Esophagus muscularis mucosa (tissue), 4 donors: ENCODE measurements around the gene MPI. TPM values are rescaled to one million over a fixed set of nuclear protein-coding genes. Genes with fewer than 3 reads are reported as not detected.
A peak's percentile ranks its signal among the peaks of the same experiment; 100 is the strongest.

ENCODE experiments used
- DNase-seq: peaks from one replicate; pipeline ENCODE4 v3.0.0-alpha.2; 2017; ENCODE audit errors: extremely low spot score
- H3K27ac ChIP-seq, 4 donors: fragments of 200-600 bp; sonication (generic); replicated peaks in 1 of 4; 1 replicate in 3 of 4; 2 replicates in 1 of 4; pipeline ENCODE4 v1.5.1; 2016 to 2019; ENCODE audit warnings: mild to moderate bottlenecking in 1 of 4
- H3K27me3 ChIP-seq, 4 donors: fragments of 200-600 bp; sonication (generic); one replicate each; pipeline versions ENCODE4 v1.5.1 to v1.6.0; 2016 to 2019
- H3K36me3 ChIP-seq, 4 donors: fragments of 200-600 bp; sonication (generic); one replicate each; pipeline ENCODE4 v1.5.1; 2016 to 2019
- H3K4me1 ChIP-seq, 4 donors: fragments of 200-600 bp; sonication (generic); one replicate each; pipeline ENCODE4 v1.5.1; 2016 to 2019
- H3K4me3 ChIP-seq, 4 donors: fragments of 200-600 bp; sonication (generic); 1 replicate in 2 of 4; 2 replicates in 2 of 4; pipeline ENCODE4 v1.5.1; 2016 to 2019; ENCODE audit warnings: mild to moderate bottlenecking in 4 of 4, moderate library complexity in 1 of 4
- H3K9me3 ChIP-seq, 4 donors: fragments of 200-600 bp; sonication (generic); 1 replicate in 3 of 4; 2 replicates in 1 of 4; pipeline ENCODE4 v1.5.1; 2016 to 2019
- CTCF ChIP-seq, 3 experiments: fragments of 200-600 bp in 2 of 3; fragments of 450-650 bp in 1 of 3; sonication (generic) in 2 of 3; IDR thresholded peaks; one replicate each; pipeline ENCODE4 v1.5.1; 2017 to 2019; ENCODE audit warnings: antibody characterized with exemption in 3 of 3, mild to moderate bottlenecking in 2 of 3, moderate library complexity in 1 of 3
- EP300 ChIP-seq: sonication (generic); formaldehyde crosslinking; IDR thresholded peaks from one replicate; pipeline ENCODE4 v1.6.1; 2017; ENCODE audit warnings: antibody characterized with exemption
- POLR2A ChIP-seq: fragments of 450-650 bp; IDR thresholded peaks from one replicate; pipeline ENCODE4 v1.6.1; 2017; ENCODE audit warnings: antibody characterized with exemption, moderate library complexity, mild to moderate bottlenecking, low read depth
- POLR2AphosphoS5 ChIP-seq, 2 donors: sonication (generic); formaldehyde crosslinking; IDR thresholded peaks; one replicate each; pipeline ENCODE4 v1.6.1; 2017; ENCODE audit warnings: antibody characterized with exemption in 2 of 2
- WGBS: methylation state at CpG from one replicate; pipeline ENCODE4 v1.1.5; 2018; 5-methylcytosine and 5-hydroxymethylcytosine counted together
- intact Hi-C: fragments of 100-400 bp; cut with DNase I; formaldehyde crosslinking; loops from one replicate; pipeline ENCODE4 v1.15.1; 2023
- small RNA-seq, 3 donors: library from RNA; depleted of rRNA; stranded (forward); fragments of <200 nt; gene quantifications; one replicate each; pipeline ENCODE3, GENCODE V24; 2016
- total RNA-seq, 4 donors: library from RNA; depleted of rRNA; stranded (reverse); fragments of >200 nt; gene quantifications; one replicate each; pipeline versions ENCODE4 v1.1.0 to v1.2.1, GENCODE V29; 2016

The MPI gene
- total RNA-seq, 4 donors from 2014 or later, result 37.4 to 50.7 (median 44.0) TPM

- TF ChIP-seq POLR2A (no peak), EP300 (no peak), CTCF (IDR thresholded peaks at IDR 0.05) (peak; percentile 95 to 99 (median 98)), POLR2AphosphoS5 (IDR thresholded peaks at IDR 0.05) (peak in 1 of 2 donors; percentile 26)
- H3K9me3 ChIP-seq, result no peaks in the 10 kb centered on the region
- H3K4me3 ChIP-seq, result no peak overlapping the region
- no peak for DNase-seq
- intact Hi-C loops, result loop anchor here (1.0 to 10.0 kb wide), 4 partner anchors 179 to 405 kb away; partner anchors contain the start of genes ARID3B and C15orf39
- 49% methylated on average over 6 of the region's 7 CpGs for WGBS
- H3K27me3 ChIP-seq, result no peaks in the 10 kb centered on the region
- no peaks in the 10 kb centered on the region for H3K36me3 ChIP-seq
- H3K27ac ChIP-seq, result no peak overlapping the region
- H3K4me1 ChIP-seq, result peaks cover under 1 to 16% (median 13%) of the 10 kb centered on the region in 4 donors
Measured at GRCh38 chr15:74950078-74950908, 60.5 kb downstream of the MPI start.

- DNase-seq, result no peak
- WGBS, result 68% methylated on average over 3 of the region's 3 CpGs
- no peak overlapping the region for H3K27ac ChIP-seq
- intact Hi-C loops, result loop anchor here (10.0 kb wide), 3 partner anchors 254 to 406 kb away; partner anchors contain the start of genes ARID3B and C15orf39
- H3K27me3 ChIP-seq, result no peaks in the 10 kb centered on the region
- H3K9me3 ChIP-seq, result no peaks in the 10 kb centered on the region
- H3K36me3 ChIP-seq, result no peaks in the 10 kb centered on the region
- no peak for TF ChIP-seq CTCF (IDR thresholded peaks at IDR 0.05)
- TF ChIP-seq EP300, result no peak
- TF ChIP-seq POLR2AphosphoS5 (IDR thresholded peaks at IDR 0.05), result no peak
- TF ChIP-seq POLR2A, result no peak
- H3K4me1 ChIP-seq, result peaks cover 7 to 23% (median 21%) of the 10 kb centered on the region in 4 donors
- no peak overlapping the region for H3K4me3 ChIP-seq
Measured at GRCh38 chr15:74951006-74951405, 61.2 kb downstream of the MPI start.

Small RNA genes within 50 kb of the gene (small RNA-seq; reads per million reads assigned to genes)
- 0.25 to 0.93 (median 0.51) reads per million in 3 donors for gene MIR6882

Other genes with a start within 250 kb of the MPI start
- gene EDC3, start 194.0 kb upstream of the MPI start, total RNA-seq, result 10 to 100 TPM in 3 of 4 donors, 1 to 10 TPM in 1; 9.6 to 19.5 (median 17.9) TPM
- gene CYP1A1, start 164.5 kb upstream of the MPI start, total RNA-seq, result 1 to 10 TPM in 2 of 4 donors, not detected in 2; 1.5 to 2.5 TPM
- not detected for gene CYP1A2, start 141.2 kb upstream of the MPI start, total RNA-seq
- gene CSK, start 108.0 kb upstream of the MPI start, total RNA-seq, result 10 to 100 TPM; 14.0 to 28.7 (median 21.9) TPM
- under 1 TPM in 1 of 4 donors, not detected in 3; 0.66 TPM for gene LMAN1L, start 77.2 kb upstream of the MPI start, total RNA-seq
- gene CPLX3, start 63.4 kb upstream of the MPI start, total RNA-seq, result under 1 TPM in 1 of 4 donors, not detected in 3; 0.33 TPM
- gene ULK3, start 46.9 kb upstream of the MPI start, total RNA-seq, result 10 to 100 TPM; 24.5 to 49.2 (median 35.4) TPM
- 100 to 1,000 TPM in 2 of 4 donors, 10 to 100 TPM in 2; 57.3 to 125 (median 94.9) TPM for gene SCAMP2, start 16.7 kb upstream of the MPI start, total RNA-seq
- gene FAM219B, start 16.8 kb downstream of the MPI start, total RNA-seq, result 10 to 100 TPM; 60.8 to 92.0 (median 84.3) TPM
- 10 to 100 TPM; 58.6 to 86.2 (median 75.5) TPM for gene COX5A, start 48.0 kb downstream of the MPI start, total RNA-seq
- 1 to 10 TPM; 4.2 to 7.2 (median 7.0) TPM for gene RPP25, start 66.7 kb downstream of the MPI start, total RNA-seq
- gene SCAMP5, start 105.5 kb downstream of the MPI start, total RNA-seq, result 1 to 10 TPM; 3.3 to 6.4 (median 4.3) TPM
- gene PPCDC, start 133.5 kb downstream of the MPI start, total RNA-seq, result 1 to 10 TPM; 6.4 to 8.9 (median 7.4) TPM